ENCODE results near the gene CAPN5.

CAPN5 gene

DNA sequence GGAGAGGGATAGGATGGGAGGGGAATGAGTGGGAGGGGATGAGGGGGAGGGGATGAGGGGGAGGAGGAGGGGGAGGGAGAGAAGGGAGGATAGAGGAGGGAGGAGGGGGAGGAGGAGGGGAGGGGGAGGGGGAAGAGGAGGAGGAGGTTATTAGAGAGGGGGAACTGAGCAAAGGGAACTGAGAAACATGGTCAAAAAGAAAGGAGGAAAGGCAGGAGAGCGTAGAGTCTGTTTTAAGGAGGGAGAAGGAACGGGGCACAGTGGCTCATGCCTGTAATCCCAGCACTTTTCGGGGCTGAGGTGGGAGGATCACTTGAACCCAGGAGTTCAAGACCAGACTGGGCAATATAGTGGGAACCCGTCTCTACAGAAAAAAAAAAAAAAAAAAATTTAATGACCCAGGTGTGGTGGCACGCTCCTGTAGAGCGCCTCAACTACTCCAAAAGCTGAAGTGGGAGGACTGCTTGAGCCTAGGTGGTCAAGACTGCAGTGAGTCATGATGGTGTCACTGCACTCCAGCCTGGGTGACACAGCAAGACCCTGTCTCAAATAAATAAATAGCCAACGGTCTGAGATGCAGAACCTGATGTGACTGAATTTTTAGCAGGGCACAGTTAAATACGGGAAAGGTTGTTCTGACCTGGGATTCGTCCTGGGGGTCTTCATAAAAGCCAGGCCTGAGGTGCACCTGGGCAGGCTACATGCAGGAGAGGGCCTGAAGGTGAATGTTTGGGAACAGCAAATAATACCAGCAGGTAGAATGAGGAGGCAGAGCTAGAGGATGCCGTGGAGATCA lies 28.5 kb upstream of the CAPN5 start:
- no peak overlapping the region for H3K27ac ChIP-seq (ENCODE audit: poor library complexity, severe bottlenecking)
- TF ChIP-seq, protein P1, sequence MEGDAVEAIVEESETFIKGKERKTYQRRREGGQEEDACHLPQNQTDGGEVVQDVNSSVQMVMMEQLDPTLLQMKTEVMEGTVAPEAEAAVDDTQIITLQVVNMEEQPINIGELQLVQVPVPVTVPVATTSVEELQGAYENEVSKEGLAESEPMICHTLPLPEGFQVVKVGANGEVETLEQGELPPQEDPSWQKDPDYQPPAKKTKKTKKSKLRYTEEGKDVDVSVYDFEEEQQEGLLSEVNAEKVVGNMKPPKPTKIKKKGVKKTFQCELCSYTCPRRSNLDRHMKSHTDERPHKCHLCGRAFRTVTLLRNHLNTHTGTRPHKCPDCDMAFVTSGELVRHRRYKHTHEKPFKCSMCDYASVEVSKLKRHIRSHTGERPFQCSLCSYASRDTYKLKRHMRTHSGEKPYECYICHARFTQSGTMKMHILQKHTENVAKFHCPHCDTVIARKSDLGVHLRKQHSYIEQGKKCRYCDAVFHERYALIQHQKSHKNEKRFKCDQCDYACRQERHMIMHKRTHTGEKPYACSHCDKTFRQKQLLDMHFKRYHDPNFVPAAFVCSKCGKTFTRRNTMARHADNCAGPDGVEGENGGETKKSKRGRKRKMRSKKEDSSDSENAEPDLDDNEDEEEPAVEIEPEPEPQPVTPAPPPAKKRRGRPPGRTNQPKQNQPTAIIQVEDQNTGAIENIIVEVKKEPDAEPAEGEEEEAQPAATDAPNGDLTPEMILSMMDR (IDR thresholded peaks at IDR 0.05; ENCODE audit: poor library complexity, severe bottlenecking), result no peak

DNA sequence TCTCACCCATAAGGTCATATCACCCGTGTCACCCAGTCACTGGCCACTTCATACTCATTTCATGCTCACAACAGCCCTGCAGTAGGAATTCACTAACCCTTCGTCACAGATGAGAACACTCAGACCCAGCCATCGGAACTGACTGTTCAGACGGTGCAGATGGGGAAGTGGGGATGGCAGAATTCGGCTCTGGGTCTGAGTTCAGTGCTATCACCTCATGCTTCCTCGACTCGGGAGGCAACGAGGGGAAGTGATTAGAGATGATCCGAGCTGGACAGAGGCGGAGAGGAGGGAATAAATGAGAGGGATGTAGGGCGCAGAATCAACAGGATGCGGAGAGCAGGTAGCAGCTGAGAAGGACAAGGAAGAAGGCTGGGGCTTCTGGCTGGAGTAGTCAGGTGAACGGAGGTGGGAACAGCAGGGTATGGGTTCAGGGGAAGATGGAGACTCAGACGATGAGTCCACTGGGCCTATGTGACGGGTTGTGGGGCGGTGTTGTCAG lies 27.9 kb upstream of the CAPN5 start:
- ATAC-seq (ENCODE audit: low read depth) (no peak), DNase-seq (ENCODE audit: low spot score) (no peak)
- no peak overlapping the region for H3K4me3 ChIP-seq (ENCODE audit: severe bottlenecking)
- TF ChIP-seq, protein P1 (IDR thresholded peaks at IDR 0.05; ENCODE audit: poor library complexity, severe bottlenecking), result no peak
- no peak overlapping the region for H3K27ac ChIP-seq (ENCODE audit: poor library complexity, severe bottlenecking)
- H3K27me3 ChIP-seq (ENCODE audit: insufficient read depth, poor library complexity, severe bottlenecking), result peaks cover 19% of the 10 kb centered on the region
- no peaks in the 10 kb centered on the region for H3K9me3 ChIP-seq (ENCODE audit: severe bottlenecking)
- no peaks in the 10 kb centered on the region for H3K36me3 ChIP-seq (ENCODE audit: low read depth)
- no peaks in the 10 kb centered on the region for H3K4me1 ChIP-seq (ENCODE audit: insufficient read depth, poor library complexity, severe bottlenecking)

More for the DNA sequence above, 28.5 kb upstream of the CAPN5 start:
- H3K36me3 ChIP-seq (ENCODE audit: low read depth), result no peaks in the 10 kb centered on the region
- no peak overlapping the region for H3K4me3 ChIP-seq (ENCODE audit: severe bottlenecking)
- H3K9me3 ChIP-seq (ENCODE audit: severe bottlenecking), result no peaks in the 10 kb centered on the region
- H3K4me1 ChIP-seq (ENCODE audit: insufficient read depth, poor library complexity, severe bottlenecking), result no peaks in the 10 kb centered on the region
- DNase-seq (ENCODE audit: low spot score) (no peak), ATAC-seq (ENCODE audit: low read depth) (no peak)
- peaks cover 19% of the 10 kb centered on the region for H3K27me3 ChIP-seq (ENCODE audit: insufficient read depth, poor library complexity, severe bottlenecking)

DNA sequence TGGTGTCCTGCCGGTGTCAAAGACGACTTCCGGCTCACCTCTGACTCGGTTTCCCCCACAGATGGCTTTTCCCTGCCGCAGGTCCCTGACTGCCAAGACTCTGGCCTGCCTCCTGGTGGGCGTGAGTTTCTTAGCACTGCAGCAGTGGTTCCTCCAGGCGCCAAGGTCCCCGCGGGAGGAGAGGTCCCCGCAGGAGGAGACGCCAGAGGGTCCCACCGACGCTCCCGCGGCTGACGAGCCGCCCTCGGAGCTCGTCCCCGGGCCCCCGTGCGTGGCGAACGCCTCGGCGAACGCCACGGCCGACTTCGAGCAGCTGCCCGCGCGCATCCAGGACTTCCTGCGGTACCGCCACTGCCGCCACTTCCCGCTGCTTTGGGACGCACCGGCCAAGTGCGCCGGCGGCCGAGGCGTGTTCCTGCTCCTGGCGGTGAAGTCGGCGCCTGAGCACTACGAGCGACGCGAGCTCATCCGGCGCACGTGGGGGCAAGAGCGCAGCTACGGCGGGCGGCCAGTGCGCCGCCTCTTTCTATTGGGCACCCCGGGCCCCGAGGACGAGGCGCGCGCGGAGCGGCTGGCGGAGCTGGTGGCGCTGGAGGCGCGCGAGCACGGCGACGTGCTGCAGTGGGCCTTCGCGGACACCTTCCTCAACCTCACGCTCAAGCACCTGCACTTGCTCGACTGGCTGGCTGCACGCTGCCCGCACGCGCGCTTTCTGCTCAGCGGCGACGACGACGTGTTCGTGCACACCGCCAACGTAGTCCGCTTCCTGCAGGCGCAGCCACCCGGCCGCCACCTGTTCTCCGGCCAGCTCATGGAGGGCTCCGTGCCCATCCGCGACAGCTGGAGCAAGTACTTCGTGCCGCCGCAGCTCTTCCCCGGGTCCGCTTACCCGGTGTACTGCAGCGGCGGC lies 27.0 kb upstream of the CAPN5 start:
- ATAC-seq (ENCODE audit: low read depth), result peak; percentile 54
- H3K27me3 ChIP-seq (ENCODE audit: insufficient read depth, poor library complexity, severe bottlenecking), result peaks cover 19% of the 10 kb centered on the region
- no peak for DNase-seq (ENCODE audit: low spot score)
- H3K9me3 ChIP-seq (ENCODE audit: severe bottlenecking), result no peaks in the 10 kb centered on the region
- H3K36me3 ChIP-seq (ENCODE audit: low read depth), result no peaks in the 10 kb centered on the region
- H3K4me3 ChIP-seq (ENCODE audit: severe bottlenecking), result peak overlapping the region; percentile 23
- TF ChIP-seq, protein P1 (IDR thresholded peaks at IDR 0.05; ENCODE audit: poor library complexity, severe bottlenecking), result peak; percentile 45
- no peak overlapping the region for H3K27ac ChIP-seq (ENCODE audit: poor library complexity, severe bottlenecking)
- no peaks in the 10 kb centered on the region for H3K4me1 ChIP-seq (ENCODE audit: insufficient read depth, poor library complexity, severe bottlenecking)

DNA sequence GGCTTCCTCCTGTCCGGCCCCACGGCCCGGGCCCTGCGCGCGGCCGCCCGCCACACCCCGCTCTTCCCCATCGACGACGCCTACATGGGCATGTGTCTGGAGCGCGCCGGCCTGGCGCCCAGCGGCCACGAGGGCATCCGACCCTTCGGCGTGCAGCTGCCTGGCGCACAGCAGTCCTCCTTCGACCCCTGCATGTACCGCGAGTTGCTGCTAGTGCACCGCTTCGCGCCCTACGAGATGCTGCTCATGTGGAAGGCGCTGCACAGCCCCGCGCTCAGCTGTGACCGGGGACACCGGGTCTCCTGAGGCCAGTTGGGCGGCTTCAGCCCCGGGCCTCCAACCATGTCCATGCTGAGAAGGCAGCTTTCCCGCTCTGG lies 26.4 kb upstream of the CAPN5 start:
- Histone ChIP-seq H3K27ac (ENCODE audit: poor library complexity, severe bottlenecking) (no peak overlapping the region), H3K27me3 (ENCODE audit: insufficient read depth, poor library complexity, severe bottlenecking) (peaks cover 19% of the 10 kb centered on the region), H3K9me3 (ENCODE audit: severe bottlenecking) (no peaks in the 10 kb centered on the region), H3K36me3 (ENCODE audit: low read depth) (no peaks in the 10 kb centered on the region), H3K4me1 (ENCODE audit: insufficient read depth, poor library complexity, severe bottlenecking) (no peaks in the 10 kb centered on the region), H3K4me3 (ENCODE audit: severe bottlenecking) (no peak overlapping the region)
- TF ChIP-seq, protein P1 (IDR thresholded peaks at IDR 0.05; ENCODE audit: poor library complexity, severe bottlenecking), result no peak
- ATAC-seq (ENCODE audit: low read depth) (no peak), DNase-seq (ENCODE audit: low spot score) (no peak)
